T-helper 1 cell (primary cell): ENCODE measurements around the gene TRIP12.
"Not testable (repeated sequence)": the region's sequence is repeated elsewhere in the genome, so short reads cannot be mapped to it uniquely, and the experiment has no call there.

Source experiments
- DNase-seq, 5 donors: peaks; one replicate each; pipeline ENCODE4 v3.0.0-alpha.2; 2012 to 2020

The TRIP12 gene

GRCh38 chr2:229757462-229757861 is 164.3 kb downstream of the TRIP12 start:
- not testable (repeated sequence) for DNase-seq

- no peak for DNase-seq
Measured at GRCh38 chr2:229752970-229753729, 168.7 kb downstream of the TRIP12 start.

GRCh38 chr2:229749779-229750178 is 172.0 kb downstream of the TRIP12 start:
- DNase-seq: no peak

GRCh38 chr2:229748950-229749349 is 172.9 kb downstream of the TRIP12 start:
- DNase-seq: no peak

- not testable (repeated sequence) for DNase-seq
Measured at GRCh38 chr2:229742691-229743090, 179.1 kb downstream of the TRIP12 start.

GRCh38 chr2:229740279-229740678 is 181.5 kb downstream of the TRIP12 start:
- no peak for DNase-seq

GRCh38 chr2:229738024-229738625 is 183.7 kb downstream of the TRIP12 start:
- DNase-seq: no peak

GRCh38 chr2:229734410-229734809 is 187.4 kb downstream of the TRIP12 start:
- no peak for DNase-seq

- DNase-seq: no peak
Measured at GRCh38 chr2:229733611-229734245, 188.1 kb downstream of the TRIP12 start.

GRCh38 chr2:229732897-229733296 is 188.9 kb downstream of the TRIP12 start:
- DNase-seq: no peak

- DNase-seq: no peak
Measured at GRCh38 chr2:229731916-229732315, 189.9 kb downstream of the TRIP12 start.

GRCh38 chr2:229731363-229731762 is 190.4 kb downstream of the TRIP12 start:
- no peak for DNase-seq

- DNase-seq: no peak
Measured at GRCh38 chr2:229728370-229728769, 193.4 kb downstream of the TRIP12 start.

- DNase-seq: no peak
Measured at GRCh38 chr2:229726643-229727042, 195.2 kb downstream of the TRIP12 start.

- DNase-seq: no peak
Measured at GRCh38 chr2:229725716-229726574, 195.9 kb downstream of the TRIP12 start.

- DNase-seq: not testable (repeated sequence)
Measured at GRCh38 chr2:229723192-229723591, 198.6 kb downstream of the TRIP12 start.

- DNase-seq: no peak
Measured at GRCh38 chr2:229719926-229720647, 201.7 kb downstream of the TRIP12 start.

GRCh38 chr2:229718057-229718456 is 203.8 kb downstream of the TRIP12 start:
- no peak for DNase-seq

- DNase-seq: peak in 2 of 5 donors; percentile 13 to 24
Measured at GRCh38 chr2:229715895-229716507, 205.8 kb downstream of the TRIP12 start.

- peak in 3 of 5 donors; percentile 6 to 29 (median 18) for DNase-seq
Measured at GRCh38 chr2:229714736-229715541, 206.9 kb downstream of the TRIP12 start.
